GM12875 (cell line): ENCODE measurements around the gene IL6R.

Experiments
- H3K4me3 ChIP-seq: one replicate; pipeline ENCODE4 v1.5.1; 2011; ENCODE audit warnings: low read depth, low read length, control low read depth
- TF ChIP-seq, protein P1 (sequence below): IDR thresholded peaks from 2 replicates; pipeline ENCODE4 v1.5.1; 2011; ENCODE audit warnings: low read depth, mild to moderate bottlenecking, control low read depth, inconsistent platforms, low read length, moderate library complexity, borderline replicate concordance; ENCODE audit not compliant: insufficient read depth

IL6R gene

DNA sequence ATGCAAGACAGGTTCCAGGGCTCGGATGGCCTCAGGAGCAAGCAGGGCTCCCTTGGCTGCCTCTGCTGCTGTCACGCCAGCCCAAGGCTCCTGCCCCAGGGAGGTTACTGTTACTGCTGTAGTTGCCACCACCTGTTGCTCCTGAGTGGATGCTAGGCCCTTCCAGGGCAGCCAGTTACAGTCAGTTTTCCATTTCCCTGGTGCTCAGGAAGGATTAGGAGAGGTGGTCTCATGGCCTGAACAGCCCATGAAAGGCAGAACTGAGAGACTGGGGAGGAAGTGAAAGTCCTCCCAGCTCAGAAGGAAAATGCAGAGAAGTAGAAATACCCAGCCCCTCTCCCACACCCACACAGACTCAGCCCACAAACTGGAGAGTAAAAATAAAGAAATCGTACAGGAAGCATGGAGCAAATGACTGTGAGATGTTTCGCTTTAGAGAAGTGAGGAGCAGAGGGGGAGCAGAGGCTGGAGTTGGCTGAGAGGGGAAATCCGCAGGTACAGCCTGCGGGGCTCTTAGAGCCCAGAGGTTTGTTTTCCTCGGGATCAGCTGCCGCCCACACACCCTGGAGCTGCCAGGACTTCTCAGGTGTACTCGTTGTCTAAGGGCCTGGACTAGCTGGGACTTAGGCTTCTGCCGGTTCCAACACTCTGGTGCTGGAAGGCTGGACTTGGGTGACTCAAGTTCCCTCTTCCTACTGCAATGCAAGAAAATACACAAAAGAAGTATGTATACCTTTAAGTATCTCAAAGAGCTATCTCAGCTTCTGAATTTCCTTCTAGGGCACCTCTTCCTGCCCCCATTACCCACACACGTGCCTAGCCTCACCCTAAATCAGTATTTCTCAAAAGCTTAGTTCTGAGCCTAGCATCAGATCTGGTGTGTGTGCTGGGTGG lies 2.3 kb downstream of the IL6R start:
- peak overlapping the region; percentile 86 for H3K4me3 ChIP-seq
- TF ChIP-seq, protein P1, sequence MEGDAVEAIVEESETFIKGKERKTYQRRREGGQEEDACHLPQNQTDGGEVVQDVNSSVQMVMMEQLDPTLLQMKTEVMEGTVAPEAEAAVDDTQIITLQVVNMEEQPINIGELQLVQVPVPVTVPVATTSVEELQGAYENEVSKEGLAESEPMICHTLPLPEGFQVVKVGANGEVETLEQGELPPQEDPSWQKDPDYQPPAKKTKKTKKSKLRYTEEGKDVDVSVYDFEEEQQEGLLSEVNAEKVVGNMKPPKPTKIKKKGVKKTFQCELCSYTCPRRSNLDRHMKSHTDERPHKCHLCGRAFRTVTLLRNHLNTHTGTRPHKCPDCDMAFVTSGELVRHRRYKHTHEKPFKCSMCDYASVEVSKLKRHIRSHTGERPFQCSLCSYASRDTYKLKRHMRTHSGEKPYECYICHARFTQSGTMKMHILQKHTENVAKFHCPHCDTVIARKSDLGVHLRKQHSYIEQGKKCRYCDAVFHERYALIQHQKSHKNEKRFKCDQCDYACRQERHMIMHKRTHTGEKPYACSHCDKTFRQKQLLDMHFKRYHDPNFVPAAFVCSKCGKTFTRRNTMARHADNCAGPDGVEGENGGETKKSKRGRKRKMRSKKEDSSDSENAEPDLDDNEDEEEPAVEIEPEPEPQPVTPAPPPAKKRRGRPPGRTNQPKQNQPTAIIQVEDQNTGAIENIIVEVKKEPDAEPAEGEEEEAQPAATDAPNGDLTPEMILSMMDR, result no peak

DNA sequence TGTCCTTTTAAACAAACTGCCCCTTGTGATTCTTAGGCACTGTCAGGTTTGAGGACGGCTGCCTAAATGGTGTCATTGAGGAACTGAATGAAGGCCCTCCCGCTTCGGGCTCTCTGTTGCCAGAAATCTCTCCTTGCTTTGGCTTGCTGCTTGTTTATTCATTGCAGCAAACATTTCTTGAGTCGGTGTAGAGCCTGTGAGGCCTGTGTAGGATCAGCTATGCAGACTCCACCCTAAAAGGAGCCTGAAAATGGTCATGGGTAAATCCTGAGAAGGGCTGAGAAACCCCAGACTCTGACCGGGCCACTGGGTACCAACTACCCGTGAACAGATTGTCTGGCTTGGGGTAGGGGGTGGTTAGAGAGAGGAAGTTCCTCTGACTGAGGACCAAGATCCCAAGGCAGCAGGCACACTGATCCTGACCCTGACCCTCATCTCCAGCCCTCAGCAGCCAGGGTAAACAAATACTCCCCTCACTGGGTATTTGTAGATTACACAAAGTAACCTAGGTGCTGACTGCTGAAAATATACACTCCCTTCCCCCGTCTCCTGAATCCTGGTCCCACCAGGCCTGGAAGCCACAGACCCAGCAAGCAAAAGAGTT lies 3.1 kb downstream of the IL6R start:
- TF ChIP-seq, protein P1, result no peak
- peak overlapping the region; percentile 86 for H3K4me3 ChIP-seq

DNA sequence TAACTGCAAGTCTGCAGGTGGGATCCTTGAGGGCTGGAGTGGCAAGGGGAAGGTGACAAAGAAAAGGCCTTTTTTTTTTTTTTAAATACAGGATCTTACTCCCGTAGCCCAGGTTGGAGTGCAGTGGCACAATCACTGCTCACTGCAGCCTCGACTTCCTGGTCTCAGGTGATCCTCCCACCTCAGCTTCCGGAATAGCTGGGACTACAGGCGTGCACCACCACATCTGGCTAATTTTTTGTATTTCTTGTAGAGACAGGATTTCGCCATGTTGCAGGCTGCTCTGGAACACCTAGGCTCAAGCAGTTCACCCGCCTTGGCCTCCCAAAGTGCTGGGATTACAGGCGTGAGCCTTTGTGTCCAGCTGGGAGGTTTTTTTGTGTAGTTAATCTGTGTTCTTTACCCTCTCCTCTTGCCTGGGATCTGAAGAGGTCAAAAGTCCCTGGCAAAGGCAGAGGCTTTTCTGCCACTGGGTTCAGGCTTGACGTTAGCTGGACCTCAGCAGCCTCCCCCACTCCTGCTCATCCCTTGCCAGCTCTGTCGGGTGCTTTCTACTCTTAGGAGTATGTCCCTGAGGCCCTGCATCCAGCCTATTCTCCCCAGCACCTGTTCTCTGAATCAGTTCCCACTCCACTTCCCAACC lies 5.2 kb downstream of the IL6R start:
- TF ChIP-seq, protein P1, result no peak
- no peak overlapping the region for H3K4me3 ChIP-seq

DNA sequence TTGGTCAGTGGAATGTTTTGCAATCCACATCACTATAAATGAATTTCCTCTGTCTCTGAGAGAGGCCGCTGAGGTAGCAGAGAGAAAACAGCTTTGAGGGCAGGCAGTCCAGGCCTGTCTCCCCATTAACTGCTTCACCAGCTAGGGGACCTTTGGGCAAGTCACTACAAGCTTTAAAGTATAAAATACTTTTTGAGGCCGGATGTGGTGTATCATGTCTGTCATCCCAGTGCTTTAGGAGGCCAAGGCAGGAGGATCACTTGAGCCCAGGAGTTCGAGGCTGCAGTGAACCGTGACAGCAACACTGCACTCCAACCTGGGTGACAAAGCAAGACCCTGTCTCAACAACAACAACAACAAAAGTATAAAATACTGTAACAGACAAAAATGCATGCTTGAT lies 6.4 kb downstream of the IL6R start:
- TF ChIP-seq, protein P1, result no peak

DNA sequence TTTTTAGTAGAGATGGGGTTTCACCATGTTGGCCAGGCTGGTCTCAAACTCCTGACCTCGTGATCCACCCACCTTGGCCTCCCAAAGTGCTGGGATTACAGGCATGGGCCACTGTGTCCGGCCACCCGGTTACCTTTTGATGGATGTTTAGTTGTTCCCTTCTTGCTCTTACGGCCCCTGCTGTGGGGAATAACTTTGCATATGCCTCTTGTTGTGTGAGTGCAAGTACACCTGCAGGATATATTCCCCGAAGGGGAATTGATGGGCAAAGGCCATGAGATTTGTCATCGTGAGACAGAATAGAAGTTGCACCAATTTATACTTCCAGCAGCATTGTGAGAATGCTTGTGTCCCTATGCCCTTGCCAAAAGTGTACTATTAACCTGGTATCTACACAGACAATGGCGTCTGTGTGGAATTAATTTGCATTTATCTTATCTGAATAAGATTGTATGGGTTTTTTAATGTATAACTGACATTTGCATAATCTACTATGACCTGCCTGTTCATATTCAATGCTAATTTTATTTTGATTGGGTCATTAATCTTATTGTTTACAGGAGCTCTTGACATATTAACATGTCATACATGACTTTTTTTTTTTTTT lies 8.1 kb downstream of the IL6R start:
- H3K4me3 ChIP-seq, result no peak overlapping the region
- TF ChIP-seq, protein P1, result no peak

More for the DNA sequence above, 6.4 kb downstream of the IL6R start:
- H3K4me3 ChIP-seq, result no peak overlapping the region

DNA sequence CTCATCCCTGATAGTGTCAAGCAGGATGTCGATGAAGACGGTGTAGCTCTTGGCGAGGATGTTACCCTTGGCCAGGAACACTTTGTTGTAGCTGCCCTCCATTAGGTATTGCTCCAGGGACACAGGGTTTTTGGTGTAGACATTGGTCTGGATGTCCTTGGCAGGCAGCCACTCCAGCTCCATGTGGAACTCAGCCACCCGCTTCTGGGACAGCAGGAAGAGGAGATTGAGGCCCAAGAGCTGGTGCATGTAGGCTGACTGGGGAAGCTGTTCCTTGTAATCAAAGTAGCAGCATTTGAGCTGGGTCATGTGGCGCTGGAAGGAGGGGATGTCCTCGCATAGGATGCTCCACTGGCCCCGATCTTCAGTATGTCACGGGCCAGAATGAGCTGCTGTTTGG lies 9.5 kb downstream of the IL6R start:
- H3K4me3 ChIP-seq, result no peak overlapping the region
- TF ChIP-seq, protein P1, result no peak
